HG02759 (cell line): ENCODE data around the gene CYTH3.

Experiments
- ATAC-seq: cut with Tn5 transposase; IDR thresholded peaks from one replicate; pipeline ENCODE4 v1.9.1; 2021; ENCODE audit warnings: mild to moderate bottlenecking, moderate library complexity; ENCODE audit not compliant: unreplicated experiment

CYTH3 gene

GRCh38 chr7:6116211-6116610 is 156.2 kb downstream of the CYTH3 start:
- no peak for ATAC-seq
